Lower leg skin (tissue), 3 donors: ENCODE results near the gene BUB1B.

Experiments
- POLR2A ChIP-seq, 2 donors: fragments of 450-650 bp; IDR thresholded peaks; one replicate each; pipeline ENCODE4 v1.6.1; 2016 to 2017; ENCODE audit warnings: antibody characterized with exemption in 2 of 2, mild to moderate bottlenecking in 1 of 2, moderate library complexity in 1 of 2
- TF ChIP-seq, protein P1 (sequence below), 3 donors: fragments of 450-650 bp; IDR thresholded peaks; one replicate each; pipeline ENCODE4 v1.5.1; 2016; ENCODE audit warnings: antibody characterized with exemption in 3 of 3, mild to moderate bottlenecking in 3 of 3, moderate library complexity in 2 of 3

DNA sequence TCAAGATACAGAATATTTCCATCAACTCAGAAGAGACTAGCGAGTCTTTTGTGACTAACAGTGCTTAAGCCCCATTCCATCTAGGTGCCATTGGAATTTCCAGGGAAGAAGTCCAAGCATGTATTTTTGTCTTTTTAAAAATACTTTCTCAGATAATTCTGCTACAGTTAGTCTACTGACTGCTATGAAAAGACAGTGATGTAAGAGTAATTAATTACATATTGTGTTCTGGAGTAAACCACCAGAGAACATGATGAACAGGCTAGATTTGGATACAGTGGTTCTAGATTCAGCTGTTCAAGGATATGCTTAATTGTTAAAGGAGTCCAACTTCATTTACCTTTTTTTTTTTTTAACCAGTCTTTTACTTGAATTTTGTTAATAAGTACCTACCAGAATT, 43.2 kb downstream of the BUB1B start:
- TF ChIP-seq, protein P1, sequence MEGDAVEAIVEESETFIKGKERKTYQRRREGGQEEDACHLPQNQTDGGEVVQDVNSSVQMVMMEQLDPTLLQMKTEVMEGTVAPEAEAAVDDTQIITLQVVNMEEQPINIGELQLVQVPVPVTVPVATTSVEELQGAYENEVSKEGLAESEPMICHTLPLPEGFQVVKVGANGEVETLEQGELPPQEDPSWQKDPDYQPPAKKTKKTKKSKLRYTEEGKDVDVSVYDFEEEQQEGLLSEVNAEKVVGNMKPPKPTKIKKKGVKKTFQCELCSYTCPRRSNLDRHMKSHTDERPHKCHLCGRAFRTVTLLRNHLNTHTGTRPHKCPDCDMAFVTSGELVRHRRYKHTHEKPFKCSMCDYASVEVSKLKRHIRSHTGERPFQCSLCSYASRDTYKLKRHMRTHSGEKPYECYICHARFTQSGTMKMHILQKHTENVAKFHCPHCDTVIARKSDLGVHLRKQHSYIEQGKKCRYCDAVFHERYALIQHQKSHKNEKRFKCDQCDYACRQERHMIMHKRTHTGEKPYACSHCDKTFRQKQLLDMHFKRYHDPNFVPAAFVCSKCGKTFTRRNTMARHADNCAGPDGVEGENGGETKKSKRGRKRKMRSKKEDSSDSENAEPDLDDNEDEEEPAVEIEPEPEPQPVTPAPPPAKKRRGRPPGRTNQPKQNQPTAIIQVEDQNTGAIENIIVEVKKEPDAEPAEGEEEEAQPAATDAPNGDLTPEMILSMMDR (IDR thresholded peaks at IDR 0.05), result no peak
- TF ChIP-seq POLR2A (IDR thresholded peaks at IDR 0.05), result no peak
